ENCODE measurements around the gene DLG1.

DLG1 gene

GRCh38 chr3:197219619-197220018 is 78.8 kb downstream of the DLG1 start:
- no peak for DNase-seq
- H3K27ac ChIP-seq (ENCODE audit: low read length, poor library complexity, severe bottlenecking), result no peak overlapping the region
- H2BK120ac ChIP-seq (ENCODE audit: low read depth, low read length), result no peak overlapping the region
- H2BK12ac ChIP-seq (ENCODE audit: low read length in 2 of 2), result no peak overlapping the region
- no peak overlapping the region for H3K4me3 ChIP-seq (ENCODE audit: insufficient read depth in 1 of 2, low read depth in 1 of 2, low read length in 2 of 2)
- H3K27me3 ChIP-seq (ENCODE audit: control insufficient read depth in 1 of 2, insufficient read depth in 1 of 2, low read length in 2 of 2), result no peaks in the 10 kb centered on the region
- no peak overlapping the region for H3K4ac ChIP-seq (ENCODE audit: low read depth in 1 of 2, low read length in 2 of 2)
- H2BK15ac ChIP-seq (ENCODE audit: low read depth, poor library complexity, severe bottlenecking), result no peak overlapping the region
- H4K91ac ChIP-seq (ENCODE audit: low read length), result no peak overlapping the region
- no peak overlapping the region for H2AFZ ChIP-seq (ENCODE audit: low read depth, low read length)
- H2BK5ac ChIP-seq (ENCODE audit: low read depth, low read length, poor library complexity, severe bottlenecking), result no peak overlapping the region
- no peaks in the 10 kb centered on the region for H3K9me3 ChIP-seq (ENCODE audit: control insufficient read depth, low read length)
- no peak overlapping the region for H3K23ac ChIP-seq (ENCODE audit: low read length in 2 of 2)
- H3K9ac ChIP-seq (ENCODE audit: low read length), result no peak overlapping the region
- H3K36me3 ChIP-seq (ENCODE audit: control insufficient read depth in 1 of 2, insufficient read depth in 2 of 2, low read depth in 1 of 2, low read length in 2 of 2), result no peaks in the 10 kb centered on the region
- H3K4me1 ChIP-seq (ENCODE audit: control insufficient read depth, insufficient read depth, low read depth, low read length), result peaks cover 4% of the 10 kb centered on the region
- H3K4me2 ChIP-seq (ENCODE audit: low read length, poor library complexity, severe bottlenecking), result no peak overlapping the region
- no peak overlapping the region for H4K8ac ChIP-seq (ENCODE audit: low read length)
- H3K18ac ChIP-seq (ENCODE audit: low read depth in 1 of 2, low read length in 2 of 2), result no peak overlapping the region
- WGBS, result 78% methylated on average over 6 of the region's 6 CpGs
- peaks cover 1% of the 10 kb centered on the region for H3K79me1 ChIP-seq (replicated peaks; ENCODE audit: low read length, poor library complexity, severe bottlenecking)
- no peak overlapping the region for H3K14ac ChIP-seq (ENCODE audit: low read length in 2 of 2)
- H2AK5ac ChIP-seq (ENCODE audit: low read length, severe bottlenecking), result no peak overlapping the region

GRCh38 chr3:197218210-197218609 is 80.2 kb downstream of the DLG1 start:
- Histone ChIP-seq H2BK120ac (ENCODE audit: low read depth, low read length) (no peak overlapping the region), H2BK15ac (ENCODE audit: low read depth, poor library complexity, severe bottlenecking) (no peak overlapping the region), H2BK12ac (ENCODE audit: low read length in 2 of 2) (no peak overlapping the region), H3K79me1 (replicated peaks; ENCODE audit: low read length, poor library complexity, severe bottlenecking) (peaks cover 1% of the 10 kb centered on the region), H4K91ac (ENCODE audit: low read length) (no peak overlapping the region), H3K4ac (ENCODE audit: low read depth in 1 of 2, low read length in 2 of 2) (no peak overlapping the region), H3K4me1 (ENCODE audit: control insufficient read depth, insufficient read depth, low read depth, low read length) (peaks cover 4% of the 10 kb centered on the region), H3K27ac (ENCODE audit: low read length, poor library complexity, severe bottlenecking) (no peak overlapping the region), H3K9ac (ENCODE audit: low read length) (no peak overlapping the region), H2BK5ac (ENCODE audit: low read depth, low read length, poor library complexity, severe bottlenecking) (no peak overlapping the region), H3K27me3 (ENCODE audit: control insufficient read depth in 1 of 2, insufficient read depth in 1 of 2, low read length in 2 of 2) (no peaks in the 10 kb centered on the region), H3K23ac (ENCODE audit: low read length in 2 of 2) (no peak overlapping the region), H3K4me2 (ENCODE audit: low read length, poor library complexity, severe bottlenecking) (no peak overlapping the region), H3K14ac (ENCODE audit: low read length in 2 of 2) (no peak overlapping the region), H2AFZ (ENCODE audit: low read depth, low read length) (no peak overlapping the region), H4K8ac (ENCODE audit: low read length) (no peak overlapping the region), H2AK5ac (ENCODE audit: low read length, severe bottlenecking) (no peak overlapping the region), H3K18ac (ENCODE audit: low read depth in 1 of 2, low read length in 2 of 2) (no peak overlapping the region), H3K4me3 (ENCODE audit: insufficient read depth in 1 of 2, low read depth in 1 of 2, low read length in 2 of 2) (no peak overlapping the region), H3K9me3 (ENCODE audit: control insufficient read depth, low read length) (no peaks in the 10 kb centered on the region), H3K36me3 (ENCODE audit: control insufficient read depth in 1 of 2, insufficient read depth in 2 of 2, low read depth in 1 of 2, low read length in 2 of 2) (no peaks in the 10 kb centered on the region)
- DNase-seq, result no peak
- WGBS, result 99% methylated on average over 2 of the region's 3 CpGs

GRCh38 chr3:197216914-197217313 is 81.5 kb downstream of the DLG1 start:
- Histone ChIP-seq H2BK15ac (ENCODE audit: low read depth, poor library complexity, severe bottlenecking) (no peak overlapping the region), H3K18ac (ENCODE audit: low read depth in 1 of 2, low read length in 2 of 2) (no peak overlapping the region), H3K4me3 (ENCODE audit: insufficient read depth in 1 of 2, low read depth in 1 of 2, low read length in 2 of 2) (peak overlapping the region in 1 of 2 experiments; percentile 30), H3K4ac (ENCODE audit: low read depth in 1 of 2, low read length in 2 of 2) (no peak overlapping the region), H3K27ac (ENCODE audit: low read length, poor library complexity, severe bottlenecking) (no peak overlapping the region), H3K79me1 (replicated peaks; ENCODE audit: low read length, poor library complexity, severe bottlenecking) (peaks cover 1% of the 10 kb centered on the region), H3K23ac (ENCODE audit: low read length in 2 of 2) (no peak overlapping the region), H3K4me2 (ENCODE audit: low read length, poor library complexity, severe bottlenecking) (no peak overlapping the region), H4K8ac (ENCODE audit: low read length) (no peak overlapping the region), H3K36me3 (ENCODE audit: control insufficient read depth in 1 of 2, insufficient read depth in 2 of 2, low read depth in 1 of 2, low read length in 2 of 2) (no peaks in the 10 kb centered on the region), H2BK12ac (ENCODE audit: low read length in 2 of 2) (no peak overlapping the region), H3K9ac (ENCODE audit: low read length) (peak overlapping the region; percentile 46), H3K4me1 (ENCODE audit: control insufficient read depth, insufficient read depth, low read depth, low read length) (peaks cover 4% of the 10 kb centered on the region), H2AFZ (ENCODE audit: low read depth, low read length) (no peak overlapping the region), H2AK5ac (ENCODE audit: low read length, severe bottlenecking) (no peak overlapping the region), H3K14ac (ENCODE audit: low read length in 2 of 2) (no peak overlapping the region), H4K91ac (ENCODE audit: low read length) (no peak overlapping the region), H2BK120ac (ENCODE audit: low read depth, low read length) (no peak overlapping the region), H2BK5ac (ENCODE audit: low read depth, low read length, poor library complexity, severe bottlenecking) (no peak overlapping the region), H3K27me3 (ENCODE audit: control insufficient read depth in 1 of 2, insufficient read depth in 1 of 2, low read length in 2 of 2) (no peaks in the 10 kb centered on the region), H3K9me3 (ENCODE audit: control insufficient read depth, low read length) (no peaks in the 10 kb centered on the region)
- WGBS, result 100% methylated on average over 1 of the region's 4 CpGs
- no peak for DNase-seq

- peak overlapping the region in 1 of 2 experiments; percentile 21 for H3K18ac ChIP-seq (ENCODE audit: low read depth in 1 of 2, low read length in 2 of 2)
- H2BK5ac ChIP-seq (ENCODE audit: low read depth, low read length, poor library complexity, severe bottlenecking), result no peak overlapping the region
- H3K27ac ChIP-seq (ENCODE audit: low read length, poor library complexity, severe bottlenecking), result peak overlapping the region; percentile 51
- H2BK120ac ChIP-seq (ENCODE audit: low read depth, low read length), result no peak overlapping the region
- no peak overlapping the region for H3K4ac ChIP-seq (ENCODE audit: low read depth in 1 of 2, low read length in 2 of 2)
- no peaks in the 10 kb centered on the region for H3K36me3 ChIP-seq (ENCODE audit: control insufficient read depth in 1 of 2, insufficient read depth in 2 of 2, low read depth in 1 of 2, low read length in 2 of 2)
- H3K4me3 ChIP-seq (ENCODE audit: insufficient read depth in 1 of 2, low read depth in 1 of 2, low read length in 2 of 2), result peak overlapping the region in 1 of 2 experiments; percentile 30
- no peak overlapping the region for H3K14ac ChIP-seq (ENCODE audit: low read length in 2 of 2)
- H3K79me1 ChIP-seq (replicated peaks; ENCODE audit: low read length, poor library complexity, severe bottlenecking), result peaks cover 1% of the 10 kb centered on the region
- no peak overlapping the region for H2BK15ac ChIP-seq (ENCODE audit: low read depth, poor library complexity, severe bottlenecking)
- H3K27me3 ChIP-seq (ENCODE audit: control insufficient read depth in 1 of 2, insufficient read depth in 1 of 2, low read length in 2 of 2), result no peaks in the 10 kb centered on the region
- no peak overlapping the region for H2BK12ac ChIP-seq (ENCODE audit: low read length in 2 of 2)
- no peak overlapping the region for H2AFZ ChIP-seq (ENCODE audit: low read depth, low read length)
- H3K9ac ChIP-seq (ENCODE audit: low read length), result peak overlapping the region; percentile 46
- H3K4me2 ChIP-seq (ENCODE audit: low read length, poor library complexity, severe bottlenecking), result peak overlapping the region; percentile 47
- peaks cover 3% of the 10 kb centered on the region for H3K4me1 ChIP-seq (ENCODE audit: control insufficient read depth, insufficient read depth, low read depth, low read length)
- H4K8ac ChIP-seq (ENCODE audit: low read length), result no peak overlapping the region
- no peak overlapping the region for H3K23ac ChIP-seq (ENCODE audit: low read length in 2 of 2)
- 91% methylated on average over 5 of the region's 5 CpGs for WGBS
- no peaks in the 10 kb centered on the region for H3K9me3 ChIP-seq (ENCODE audit: control insufficient read depth, low read length)
- H4K91ac ChIP-seq (ENCODE audit: low read length), result no peak overlapping the region
- no peak for DNase-seq
- H2AK5ac ChIP-seq (ENCODE audit: low read length, severe bottlenecking), result no peak overlapping the region
Observed at GRCh38 chr3:197216169-197216860, 82.1 kb downstream of the DLG1 start.
